Tibial nerve (tissue), 4 donors: Measurements from ENCODE around the gene TMEM243. TPM values are rescaled to one million over a fixed set of nuclear protein-coding genes. Genes with fewer than 3 reads are reported as not detected.

Experiments
- DNase-seq, 2 donors: peaks; one replicate each; pipeline ENCODE4 v3.0.0-alpha.2; 2019; ENCODE audit warnings: low spot score in 2 of 2
- H3K27ac ChIP-seq, 4 donors: fragments of 200-600 bp; sonication (generic) in 3 of 4; one replicate each; pipeline ENCODE4 v1.5.1; 2017 to 2019; ENCODE audit warnings: mild to moderate bottlenecking in 1 of 4
- H3K27me3 ChIP-seq, 2 donors: fragments of 200-600 bp; sonication (generic) in 1 of 2; one replicate each; pipeline versions ENCODE4 v1.5.1 to v1.6.0; 2017 to 2019
- H3K36me3 ChIP-seq, 3 donors: fragments of 200-600 bp; sonication (generic); one replicate each; pipeline ENCODE4 v1.5.1; 2018 to 2019
- H3K4me1 ChIP-seq, 4 donors: fragments of 200-600 bp; sonication (generic) in 3 of 4; one replicate each; pipeline ENCODE4 v1.5.1; 2017 to 2019
- H3K4me3 ChIP-seq, 4 donors: fragments of 200-600 bp; sonication (generic) in 3 of 4; one replicate each; pipeline ENCODE4 v1.5.1; 2017 to 2019; ENCODE audit warnings: mild to moderate bottlenecking in 1 of 4, moderate library complexity in 1 of 4
- H3K9me3 ChIP-seq, 4 donors: fragments of 200-600 bp; sonication (generic) in 3 of 4; one replicate each; pipeline ENCODE4 v1.5.1; 2017 to 2019
- EP300 ChIP-seq, 2 donors: sonication (generic); formaldehyde crosslinking; IDR thresholded peaks; one replicate each; pipeline ENCODE4 v1.6.1; 2017; ENCODE audit warnings: antibody characterized with exemption in 2 of 2, mild to moderate bottlenecking in 1 of 2
- POLR2A ChIP-seq, 2 donors: fragments of 450-650 bp; IDR thresholded peaks; one replicate each; pipeline ENCODE4 v1.6.1; 2017; ENCODE audit warnings: antibody characterized with exemption in 2 of 2, mild to moderate bottlenecking in 2 of 2, moderate library complexity in 2 of 2
- WGBS, 2 donors: methylation state at CpG; one replicate each; pipeline ENCODE4 v1.1.5; 2018; 5-methylcytosine and 5-hydroxymethylcytosine counted together
- total RNA-seq, 4 donors: library from RNA; depleted of rRNA; stranded (reverse); fragments of >200 nt; gene quantifications; one replicate each; pipeline ENCODE4 v1.1.0, GENCODE V29; 2016
- TF ChIP-seq, protein P1 (sequence below), 5 experiments: fragments of 200-600 bp in 3 of 5; fragments of 450-650 bp in 2 of 5; sonication (generic) in 3 of 5; IDR thresholded peaks; one replicate each; pipeline ENCODE4 v1.5.1; 2016 to 2019; ENCODE audit warnings: antibody characterized with exemption in 5 of 5, mild to moderate bottlenecking in 3 of 5, moderate library complexity in 2 of 5

Gene TMEM243
- total RNA-seq, 4 donors from 2014 or later, result 36.0 to 52.7 (median 42.5) TPM

DNA sequence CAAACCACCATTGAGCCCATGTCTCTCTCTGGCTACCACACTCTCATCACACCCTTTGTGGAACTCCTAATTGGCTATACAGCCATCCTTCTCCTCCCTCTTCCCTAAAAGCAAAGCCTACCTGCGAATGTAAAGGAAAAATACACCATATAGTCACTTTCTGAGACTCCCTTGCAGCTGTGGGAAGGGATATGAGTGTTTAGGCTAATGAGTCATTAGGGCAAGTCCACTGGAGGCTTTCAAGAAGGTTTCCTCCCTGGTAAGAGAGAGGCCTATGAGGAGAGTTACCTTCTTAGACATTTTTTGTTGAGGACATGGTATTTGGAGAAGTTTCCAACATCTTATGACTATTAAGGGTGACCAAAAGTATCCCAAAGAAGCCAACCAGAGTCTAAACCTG lies 4.1 kb upstream of the TMEM243 start:
- Histone ChIP-seq H3K36me3 (no peaks in the 10 kb centered on the region), H3K4me1 (peaks cover 0 to 12% (median 5%) of the 10 kb centered on the region in 4 donors), H3K9me3 (no peaks in the 10 kb centered on the region), H3K4me3 (no peak overlapping the region), H3K27ac (no peak overlapping the region), H3K27me3 (no peaks in the 10 kb centered on the region)
- 76 to 84% methylated on average over 1 of the region's 1 CpG for WGBS, 2 donors
- no peak for DNase-seq
- TF ChIP-seq, protein P1, sequence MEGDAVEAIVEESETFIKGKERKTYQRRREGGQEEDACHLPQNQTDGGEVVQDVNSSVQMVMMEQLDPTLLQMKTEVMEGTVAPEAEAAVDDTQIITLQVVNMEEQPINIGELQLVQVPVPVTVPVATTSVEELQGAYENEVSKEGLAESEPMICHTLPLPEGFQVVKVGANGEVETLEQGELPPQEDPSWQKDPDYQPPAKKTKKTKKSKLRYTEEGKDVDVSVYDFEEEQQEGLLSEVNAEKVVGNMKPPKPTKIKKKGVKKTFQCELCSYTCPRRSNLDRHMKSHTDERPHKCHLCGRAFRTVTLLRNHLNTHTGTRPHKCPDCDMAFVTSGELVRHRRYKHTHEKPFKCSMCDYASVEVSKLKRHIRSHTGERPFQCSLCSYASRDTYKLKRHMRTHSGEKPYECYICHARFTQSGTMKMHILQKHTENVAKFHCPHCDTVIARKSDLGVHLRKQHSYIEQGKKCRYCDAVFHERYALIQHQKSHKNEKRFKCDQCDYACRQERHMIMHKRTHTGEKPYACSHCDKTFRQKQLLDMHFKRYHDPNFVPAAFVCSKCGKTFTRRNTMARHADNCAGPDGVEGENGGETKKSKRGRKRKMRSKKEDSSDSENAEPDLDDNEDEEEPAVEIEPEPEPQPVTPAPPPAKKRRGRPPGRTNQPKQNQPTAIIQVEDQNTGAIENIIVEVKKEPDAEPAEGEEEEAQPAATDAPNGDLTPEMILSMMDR (IDR thresholded peaks at IDR 0.05), result no peak
- no peak for TF ChIP-seq POLR2A (IDR thresholded peaks at IDR 0.05)
- TF ChIP-seq EP300 (IDR thresholded peaks at IDR 0.05), result no peak

DNA sequence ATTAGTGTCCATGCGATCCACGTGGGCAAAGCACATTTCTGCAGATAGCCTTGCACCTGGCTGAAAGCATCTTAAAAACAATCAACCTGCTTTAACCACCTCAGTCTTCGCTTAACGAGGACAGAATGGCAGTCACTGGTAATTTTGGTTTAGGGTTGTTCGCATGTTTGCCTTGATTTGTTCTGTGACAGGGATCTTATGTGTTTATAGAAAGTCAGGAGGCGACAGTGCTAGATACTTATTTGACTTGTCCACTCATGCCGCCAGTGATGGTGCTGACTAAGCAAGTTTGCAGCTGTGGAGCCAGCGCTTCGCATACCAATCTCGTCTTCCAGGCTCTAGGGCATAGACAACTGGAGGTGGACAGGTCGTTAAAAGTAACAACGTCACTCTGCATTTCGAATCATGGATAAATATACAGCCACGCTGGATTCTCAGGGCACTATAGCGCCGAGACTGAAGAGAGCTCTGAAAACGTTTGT lies 1.2 kb upstream of the TMEM243 start:
- WGBS, 2 donors, result 5 to 6% methylated on average over 17 of the region's 17 CpGs
- DNase-seq, result no peak
- Histone ChIP-seq H3K36me3 (no peaks in the 10 kb centered on the region), H3K4me1 (peaks cover 0 to 36% (median 16%) of the 10 kb centered on the region in 4 donors), H3K9me3 (no peaks in the 10 kb centered on the region), H3K27me3 (no peaks in the 10 kb centered on the region), H3K27ac (peak overlapping the region in 1 of 4 donors; percentile 91), H3K4me3 (peak overlapping the region; percentile 62 to 94 (median 82))
- no peak for TF ChIP-seq EP300 (IDR thresholded peaks at IDR 0.05)
- TF ChIP-seq, protein P1 (IDR thresholded peaks at IDR 0.05), result no peak
- TF ChIP-seq POLR2A (IDR thresholded peaks at IDR 0.05), result no peak

DNA sequence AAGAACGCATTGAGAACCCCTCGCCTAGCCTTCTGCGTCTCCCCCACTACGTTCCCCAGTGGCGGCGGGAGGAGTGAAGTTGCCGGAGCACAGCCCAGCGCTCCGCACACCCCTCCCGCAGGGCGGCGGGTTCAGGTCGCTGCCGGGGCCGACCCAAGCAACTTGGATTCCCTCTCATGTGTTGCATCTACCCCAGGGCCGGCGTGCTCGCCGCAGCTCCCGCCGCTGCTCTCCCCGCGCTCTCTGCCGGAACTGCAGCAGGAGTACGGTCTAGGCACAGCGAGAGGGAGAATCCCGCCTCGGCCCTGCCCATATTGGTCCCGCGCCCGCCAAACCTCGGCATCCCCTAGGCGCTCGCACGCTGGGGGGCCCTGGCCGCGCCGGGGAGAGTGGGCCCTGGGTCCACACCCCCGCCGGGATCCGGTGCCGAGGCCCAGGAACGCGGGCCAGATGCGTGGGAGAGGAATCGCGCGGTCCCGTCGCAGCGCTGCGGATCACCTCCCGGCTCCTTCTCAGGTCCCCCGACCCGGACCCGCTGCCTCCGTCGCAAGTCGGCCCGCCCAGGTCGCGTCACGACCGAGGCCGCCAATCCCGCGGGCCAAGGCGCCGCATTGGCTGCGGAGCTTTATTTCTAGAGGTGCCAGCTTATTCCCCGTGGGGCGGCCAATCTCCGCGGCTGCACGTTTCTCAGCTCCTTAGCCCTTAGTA lies 648 bp upstream of the TMEM243 start:
- H3K36me3 ChIP-seq, result no peaks in the 10 kb centered on the region
- H3K27me3 ChIP-seq, result no peaks in the 10 kb centered on the region
- peak overlapping the region; percentile 58 to 94 (median 90) for H3K27ac ChIP-seq
- peak overlapping the region; percentile 62 to 94 (median 82) for H3K4me3 ChIP-seq
- WGBS, 2 donors, result 1 to 2% methylated on average over 30 to 51 of the region's 75 CpGs
- peaks cover 0 to 36% (median 18%) of the 10 kb centered on the region in 4 donors for H3K4me1 ChIP-seq
- H3K9me3 ChIP-seq, result no peaks in the 10 kb centered on the region
- peak; percentile 44 to 48 for DNase-seq
- TF ChIP-seq EP300 (IDR thresholded peaks at IDR 0.05) (peak in 1 of 2 donors; percentile 83), POLR2A (IDR thresholded peaks at IDR 0.05) (peak; percentile 43 to 82)
- TF ChIP-seq, protein P1 (IDR thresholded peaks at IDR 0.05), result peak in 1 of 5 experiments; percentile 5

DNA sequence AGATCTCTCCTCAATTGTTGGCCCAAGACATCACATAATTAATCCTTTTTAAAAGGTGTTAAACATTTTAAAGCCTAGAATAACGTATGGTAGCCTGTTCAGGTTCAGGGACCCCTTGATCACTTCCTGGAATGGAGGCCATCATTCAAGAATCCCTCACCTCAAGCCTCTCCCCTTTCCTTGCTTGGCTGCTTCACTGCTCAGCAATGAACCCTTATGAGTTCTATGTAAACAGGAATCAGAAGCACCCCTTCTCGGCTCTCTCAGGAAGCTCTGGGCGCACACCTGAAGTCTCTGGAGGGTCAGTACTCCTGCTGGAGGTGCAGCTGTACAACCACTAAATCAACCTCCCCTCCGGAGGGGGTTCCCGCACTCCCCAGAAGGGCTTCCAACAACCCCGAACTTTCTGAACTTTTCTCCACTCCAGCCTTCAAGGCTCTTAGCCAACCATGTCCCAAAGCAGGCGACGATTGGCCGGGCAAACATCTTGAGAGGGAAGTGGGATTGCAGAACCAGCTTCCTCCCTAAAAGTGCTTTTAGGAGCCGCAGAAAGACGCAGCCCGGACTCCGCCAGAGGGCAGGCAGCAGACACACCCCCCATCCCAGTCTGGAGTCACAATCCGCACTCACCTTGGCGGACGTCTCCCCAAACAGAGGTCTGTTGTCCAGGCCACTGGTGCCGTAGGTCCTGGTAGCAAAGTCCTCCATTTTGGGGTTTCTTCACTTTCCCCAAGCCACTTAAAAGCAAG lies 562 bp downstream of the TMEM243 start:
- H3K9me3 ChIP-seq, result no peaks in the 10 kb centered on the region
- WGBS, 2 donors, result 3 to 4% methylated on average over 17 of the region's 17 CpGs
- peak; percentile 32 to 57 for DNase-seq
- no peak for TF ChIP-seq POLR2A (IDR thresholded peaks at IDR 0.05)
- no peak for TF ChIP-seq EP300 (IDR thresholded peaks at IDR 0.05)
- TF ChIP-seq, protein P1 (IDR thresholded peaks at IDR 0.05), result peak in 1 of 5 experiments; percentile 9
- peak overlapping the region; percentile 62 to 94 (median 82) for H3K4me3 ChIP-seq
- no peaks in the 10 kb centered on the region for H3K27me3 ChIP-seq
- H3K36me3 ChIP-seq, result no peaks in the 10 kb centered on the region
- H3K4me1 ChIP-seq, result peaks cover 0 to 44% (median 24%) of the 10 kb centered on the region in 4 donors
- H3K27ac ChIP-seq, result peak overlapping the region; percentile 58 to 94 (median 90)
